HEK293 (cell line): ENCODE results near the gene CHN2.

ENCODE experiments used
- IKZF3 ChIP-seq: fragments of 450-650 bp; IDR thresholded peaks from 2 replicates; pipeline ENCODE4 v1.5.0; 2018; ENCODE audit warnings: missing biosample characterization, mild to moderate bottlenecking, missing genetic modification characterization, moderate library complexity
- MZF1 ChIP-seq: fragments of 450-650 bp; formaldehyde crosslinking; IDR thresholded peaks from 2 replicates; pipeline ENCODE4 v1.5.1; 2017; ENCODE audit warnings: missing biosample characterization, missing genetic modification characterization, borderline replicate concordance
- ZBTB1 ChIP-seq: fragments of 450-650 bp; formaldehyde crosslinking; IDR thresholded peaks from 2 replicates; pipeline ENCODE4 v1.5.1; 2016; ENCODE audit warnings: missing biosample characterization, missing genetic modification characterization
- ZNF10 ChIP-seq: fragments of 450-650 bp; formaldehyde crosslinking; IDR thresholded peaks from 2 replicates; pipeline ENCODE4 v1.5.1; 2017; ENCODE audit warnings: missing biosample characterization, missing genetic modification characterization
- ZNF174 ChIP-seq: fragments of 450-650 bp; formaldehyde crosslinking; IDR thresholded peaks from 2 replicates; pipeline ENCODE4 v1.5.0; 2017; ENCODE audit warnings: missing biosample characterization, mild to moderate bottlenecking, missing genetic modification characterization
- ZNF184 ChIP-seq: fragments of 450-650 bp; IDR thresholded peaks from 2 replicates; pipeline ENCODE4 v1.5.1; 2018; ENCODE audit warnings: missing biosample characterization, mild to moderate bottlenecking, missing genetic modification characterization
- TF ChIP-seq, protein P1 (sequence below): fragments of 450-650 bp; formaldehyde crosslinking; IDR thresholded peaks from 2 replicates; pipeline ENCODE4 v1.5.1; 2016; ENCODE audit warnings: missing biosample characterization, missing genetic modification characterization
- TF ChIP-seq, protein P2 (sequence below): fragments of 450-650 bp; formaldehyde crosslinking; IDR thresholded peaks from 2 replicates; pipeline ENCODE4 v1.5.1; 2016; ENCODE audit warnings: missing biosample characterization, missing genetic modification characterization
- TF ChIP-seq, protein P3 (sequence below): fragments of 450-650 bp; formaldehyde crosslinking; IDR thresholded peaks from 2 replicates; pipeline ENCODE4 v1.5.1; 2016; ENCODE audit warnings: missing biosample characterization, missing genetic modification characterization

DNA sequence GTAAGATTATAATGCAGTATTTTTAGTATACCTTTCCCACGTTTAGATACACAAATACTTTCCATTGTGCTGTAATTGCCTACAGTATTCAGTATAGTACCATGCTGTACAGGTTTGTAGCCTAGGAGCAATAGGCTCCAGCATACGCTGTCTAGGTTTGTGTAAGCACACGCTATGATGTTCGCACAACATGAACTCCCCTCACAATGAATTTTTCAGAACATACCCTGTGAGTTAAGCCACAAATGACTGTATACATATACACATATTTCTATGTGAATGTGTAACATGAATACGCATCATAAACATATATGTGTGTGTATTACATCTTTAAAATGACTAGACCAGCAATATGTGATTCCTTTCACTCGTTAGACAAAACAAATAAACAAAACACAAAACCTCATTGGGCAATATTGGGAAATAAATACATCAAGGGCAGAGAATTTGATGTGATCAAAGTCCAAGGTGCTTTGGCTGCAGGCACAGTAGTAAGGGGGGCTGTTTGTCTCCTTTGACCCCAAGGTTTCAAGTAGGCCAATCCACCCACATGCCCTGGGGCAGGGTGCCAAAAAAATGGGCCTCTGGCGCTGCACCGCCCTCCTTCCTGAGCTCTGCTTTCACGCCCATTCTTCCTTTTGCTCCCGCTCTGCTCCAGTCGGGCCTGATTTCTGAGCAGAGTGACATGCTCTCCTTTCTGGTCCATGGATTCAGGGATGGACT lies 33.9 kb downstream of the CHN2 start:
- TF ChIP-seq, protein P1, sequence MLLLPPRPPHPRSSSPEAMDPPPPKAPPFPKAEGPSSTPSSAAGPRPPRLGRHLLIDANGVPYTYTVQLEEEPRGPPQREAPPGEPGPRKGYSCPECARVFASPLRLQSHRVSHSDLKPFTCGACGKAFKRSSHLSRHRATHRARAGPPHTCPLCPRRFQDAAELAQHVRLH (tag by site-specific recombination), result no peak
- TF ChIP-seq ZNF10 (no peak), IKZF3 (tag by site-specific recombination) (no peak), ZNF184 (tag by site-specific recombination) (no peak), MZF1 (tag by site-specific recombination) (no peak), ZBTB1 (tag by site-specific recombination) (no peak), ZNF174 (tag by site-specific recombination) (no peak)
- TF ChIP-seq, protein P2, sequence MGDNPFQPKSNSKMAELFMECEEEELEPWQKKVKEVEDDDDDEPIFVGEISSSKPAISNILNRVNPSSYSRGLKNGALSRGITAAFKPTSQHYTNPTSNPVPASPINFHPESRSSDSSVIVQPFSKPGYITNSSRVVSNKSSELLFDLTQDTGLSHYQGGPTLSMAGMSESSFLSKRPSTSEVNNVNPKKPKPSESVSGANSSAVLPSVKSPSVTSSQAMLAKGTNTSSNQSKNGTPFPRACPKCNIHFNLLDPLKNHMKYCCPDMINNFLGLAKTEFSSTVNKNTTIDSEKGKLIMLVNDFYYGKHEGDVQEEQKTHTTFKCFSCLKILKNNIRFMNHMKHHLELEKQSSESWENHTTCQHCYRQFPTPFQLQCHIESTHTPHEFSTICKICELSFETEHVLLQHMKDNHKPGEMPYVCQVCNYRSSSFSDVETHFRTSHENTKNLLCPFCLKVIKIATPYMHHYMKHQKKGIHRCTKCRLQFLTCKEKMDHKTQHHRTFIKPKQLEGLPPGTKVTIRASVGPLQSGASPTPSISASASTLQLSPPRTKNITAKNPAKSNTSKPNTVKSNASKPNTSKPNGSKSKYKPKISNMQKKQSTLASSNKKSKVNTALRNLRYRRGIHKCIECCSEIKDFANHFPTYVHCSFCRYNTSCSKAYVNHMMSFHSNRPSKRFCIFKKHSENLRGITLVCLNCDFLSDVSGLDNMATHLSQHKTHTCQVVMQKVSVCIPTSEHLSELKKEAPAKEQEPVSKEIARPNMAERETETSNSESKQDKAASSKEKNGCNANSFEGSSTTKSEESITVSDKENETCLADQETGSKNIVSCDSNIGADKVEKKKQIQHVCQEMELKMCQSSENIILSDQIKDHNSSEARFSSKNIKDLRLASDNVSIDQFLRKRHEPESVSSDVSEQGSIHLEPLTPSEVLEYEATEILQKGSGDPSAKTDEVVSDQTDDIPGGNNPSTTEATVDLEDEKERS (tag by site-specific recombination), result no peak
- TF ChIP-seq, protein P3, sequence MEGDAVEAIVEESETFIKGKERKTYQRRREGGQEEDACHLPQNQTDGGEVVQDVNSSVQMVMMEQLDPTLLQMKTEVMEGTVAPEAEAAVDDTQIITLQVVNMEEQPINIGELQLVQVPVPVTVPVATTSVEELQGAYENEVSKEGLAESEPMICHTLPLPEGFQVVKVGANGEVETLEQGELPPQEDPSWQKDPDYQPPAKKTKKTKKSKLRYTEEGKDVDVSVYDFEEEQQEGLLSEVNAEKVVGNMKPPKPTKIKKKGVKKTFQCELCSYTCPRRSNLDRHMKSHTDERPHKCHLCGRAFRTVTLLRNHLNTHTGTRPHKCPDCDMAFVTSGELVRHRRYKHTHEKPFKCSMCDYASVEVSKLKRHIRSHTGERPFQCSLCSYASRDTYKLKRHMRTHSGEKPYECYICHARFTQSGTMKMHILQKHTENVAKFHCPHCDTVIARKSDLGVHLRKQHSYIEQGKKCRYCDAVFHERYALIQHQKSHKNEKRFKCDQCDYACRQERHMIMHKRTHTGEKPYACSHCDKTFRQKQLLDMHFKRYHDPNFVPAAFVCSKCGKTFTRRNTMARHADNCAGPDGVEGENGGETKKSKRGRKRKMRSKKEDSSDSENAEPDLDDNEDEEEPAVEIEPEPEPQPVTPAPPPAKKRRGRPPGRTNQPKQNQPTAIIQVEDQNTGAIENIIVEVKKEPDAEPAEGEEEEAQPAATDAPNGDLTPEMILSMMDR (tag by site-specific recombination), result no peak
